Panc1 (cell line): ENCODE results near the gene NTM. TPM values are rescaled to one million over a fixed set of nuclear protein-coding genes. Genes with fewer than 3 reads are reported as not detected.

ENCODE experiments used
- ATAC-seq: fragments of 200-7000 bp; cut with Tn5 transposase; 2 replicates; pipeline ENCODE4 v1.9.1; 2020; ENCODE audit warnings: mild to moderate bottlenecking, moderate library complexity
- BruUV-seq: library from RNA; stranded (reverse); fragments of 400-500 nt; replicated peaks from 2 replicates; lab custom pipeline; 2021; lab: Mats Ljungman, UMichigan
- CTCF ChIA-PET: fragments of 300-600 bp; sonication (Branson Sonifier 250); formaldehyde crosslinking; loops from one replicate; lab custom pipeline; 2022; ENCODE audit warnings: antibody characterized with exemption; lab: Charles Lee
- POLR2A ChIA-PET: fragments of 300-600 bp; sonication (Branson Sonifier 250); formaldehyde crosslinking; loops from one replicate; lab custom pipeline; 2022; ENCODE audit warnings: antibody characterized with exemption; lab: Charles Lee
- DNase-seq: peaks from one replicate; pipeline ENCODE4 v3.0.0-alpha.2; 2010; ENCODE audit warnings: low read depth, low spot score
- H3K27ac ChIP-seq: 2 replicates; pipeline ENCODE4 v1.5.1; 2011; ENCODE audit warnings: mild to moderate bottlenecking, low read length, inconsistent platforms
- H3K27me3 ChIP-seq: fragments of 200-500 bp; sonication (Bioruptor generic); 2 replicates; pipeline ENCODE4 v1.6.0; 2014; ENCODE audit warnings: low read length, inconsistent platforms; ENCODE audit not compliant: control insufficient read depth, insufficient read depth
- H3K36me3 ChIP-seq: fragments of 200-500 bp; sonication (Bioruptor generic); 2 replicates; pipeline ENCODE4 v1.5.1; 2014; ENCODE audit warnings: inconsistent platforms, mild to moderate bottlenecking, low read length, moderate library complexity; ENCODE audit not compliant: control insufficient read depth, insufficient read depth
- H3K4me1 ChIP-seq: 2 replicates; pipeline ENCODE4 v1.5.1; 2011; ENCODE audit warnings: inconsistent platforms, mild to moderate bottlenecking, low read length, moderate library complexity; ENCODE audit not compliant: control insufficient read depth, insufficient read depth
- H3K4me3 ChIP-seq, 2 experiments: 2 replicates each; pipeline ENCODE4 v1.5.1; 2011 to 2012; ENCODE audit warnings: low read depth in 2 of 2, low read length in 2 of 2, mild to moderate bottlenecking in 2 of 2, inconsistent platforms in 1 of 2, moderate library complexity in 1 of 2
- H3K9me3 ChIP-seq: fragments of 200-500 bp; sonication (Bioruptor generic); 2 replicates; pipeline ENCODE4 v1.5.1; 2014; ENCODE audit warnings: low read depth, mild to moderate bottlenecking, inconsistent platforms, low read length, moderate library complexity; ENCODE audit not compliant: control insufficient read depth, insufficient read depth
- POLR2AphosphoS5 ChIP-seq: IDR thresholded peaks from 2 replicates; pipeline ENCODE4 v1.6.1; 2012; ENCODE audit warnings: mild to moderate bottlenecking, low read depth, low read length, moderate library complexity
- SIN3A ChIP-seq: IDR thresholded peaks from 2 replicates; pipeline ENCODE4 v1.6.1; 2012; ENCODE audit warnings: low read depth, mild to moderate bottlenecking, low read length, moderate library complexity, borderline replicate concordance; ENCODE audit not compliant: insufficient read depth
- TCF7L2 ChIP-seq: IDR thresholded peaks from 2 replicates; pipeline ENCODE4 v1.6.1; 2011; ENCODE audit warnings: mild to moderate bottlenecking, low read depth, low read length, inconsistent platforms
- in situ Hi-C: cut with HindIII; loops from 2 replicates; pipeline ENCODE4 v1.10.0; 2016; ENCODE audit warnings: low sequenced_read_pairs, low pct_unique_long_range_greater_than_20kb
- intact Hi-C: fragments of 100-400 bp; cut with micrococcal nuclease; formaldehyde crosslinking; loops from one replicate; pipeline ENCODE4 v1.10.0; 2022; ENCODE audit not compliant: unreplicated experiment
- total RNA-seq: library from RNA; stranded (reverse); gene quantifications from one replicate; pipeline ENCODE4 v1.2.1, GENCODE V29; 2021; ENCODE audit not compliant: unreplicated experiment
- TF ChIP-seq, protein P1 (sequence below), 2 experiments: IDR thresholded peaks; 2 replicates each; pipeline ENCODE4 v1.6.1; 2011 to 2012; ENCODE audit warnings: low read depth in 2 of 2, control low read depth in 1 of 2, low read length in 1 of 2, mild to moderate bottlenecking in 1 of 2, moderate library complexity in 1 of 2; ENCODE audit not compliant: insufficient read depth in 1 of 2
- TF ChIP-seq, protein P2 (sequence below): fragments of 450-650 bp; IDR thresholded peaks from 2 replicates; pipeline ENCODE4 v1.5.1; 2017; ENCODE audit warnings: mild to moderate bottlenecking

The NTM gene
- total RNA-seq, 1 experiment from 2014 or later, result 0.10 TPM

DNA sequence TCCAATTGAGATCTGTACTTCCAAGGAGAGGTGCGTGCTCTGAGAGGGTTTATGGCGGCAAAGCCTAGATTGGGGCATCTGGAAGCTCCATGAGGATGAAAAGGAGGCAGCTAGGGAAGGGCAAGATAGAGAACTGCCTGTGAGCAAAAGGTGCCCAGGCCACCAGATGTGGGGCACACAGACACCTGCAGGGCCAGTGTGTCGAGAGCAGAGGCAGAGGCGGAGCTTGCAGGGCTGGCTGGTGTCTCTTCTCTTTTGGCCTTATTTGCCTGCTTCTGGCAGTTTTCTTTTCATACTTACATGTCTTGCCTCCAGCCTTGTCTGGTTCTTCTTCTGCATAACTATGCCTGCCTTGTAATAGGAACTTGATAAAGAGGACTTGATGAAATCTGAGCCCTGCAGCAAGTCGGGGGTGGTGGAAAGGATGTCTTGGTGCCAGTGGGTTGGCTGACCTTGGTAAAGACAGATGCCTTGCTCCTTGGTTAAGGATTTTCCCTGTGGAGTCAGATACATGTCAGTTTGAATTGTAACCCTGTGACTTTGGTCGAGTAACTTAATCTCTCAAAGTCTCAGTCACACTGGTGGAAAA, 680.3 kb downstream of the NTM start:
- TF ChIP-seq SIN3A, result no peak
- TF ChIP-seq TCF7L2, result no peak
- TF ChIP-seq POLR2AphosphoS5, result no peak
- TF ChIP-seq, protein P1, sequence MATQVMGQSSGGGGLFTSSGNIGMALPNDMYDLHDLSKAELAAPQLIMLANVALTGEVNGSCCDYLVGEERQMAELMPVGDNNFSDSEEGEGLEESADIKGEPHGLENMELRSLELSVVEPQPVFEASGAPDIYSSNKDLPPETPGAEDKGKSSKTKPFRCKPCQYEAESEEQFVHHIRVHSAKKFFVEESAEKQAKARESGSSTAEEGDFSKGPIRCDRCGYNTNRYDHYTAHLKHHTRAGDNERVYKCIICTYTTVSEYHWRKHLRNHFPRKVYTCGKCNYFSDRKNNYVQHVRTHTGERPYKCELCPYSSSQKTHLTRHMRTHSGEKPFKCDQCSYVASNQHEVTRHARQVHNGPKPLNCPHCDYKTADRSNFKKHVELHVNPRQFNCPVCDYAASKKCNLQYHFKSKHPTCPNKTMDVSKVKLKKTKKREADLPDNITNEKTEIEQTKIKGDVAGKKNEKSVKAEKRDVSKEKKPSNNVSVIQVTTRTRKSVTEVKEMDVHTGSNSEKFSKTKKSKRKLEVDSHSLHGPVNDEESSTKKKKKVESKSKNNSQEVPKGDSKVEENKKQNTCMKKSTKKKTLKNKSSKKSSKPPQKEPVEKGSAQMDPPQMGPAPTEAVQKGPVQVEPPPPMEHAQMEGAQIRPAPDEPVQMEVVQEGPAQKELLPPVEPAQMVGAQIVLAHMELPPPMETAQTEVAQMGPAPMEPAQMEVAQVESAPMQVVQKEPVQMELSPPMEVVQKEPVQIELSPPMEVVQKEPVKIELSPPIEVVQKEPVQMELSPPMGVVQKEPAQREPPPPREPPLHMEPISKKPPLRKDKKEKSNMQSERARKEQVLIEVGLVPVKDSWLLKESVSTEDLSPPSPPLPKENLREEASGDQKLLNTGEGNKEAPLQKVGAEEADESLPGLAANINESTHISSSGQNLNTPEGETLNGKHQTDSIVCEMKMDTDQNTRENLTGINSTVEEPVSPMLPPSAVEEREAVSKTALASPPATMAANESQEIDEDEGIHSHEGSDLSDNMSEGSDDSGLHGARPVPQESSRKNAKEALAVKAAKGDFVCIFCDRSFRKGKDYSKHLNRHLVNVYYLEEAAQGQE (IDR thresholded peaks at IDR 0.05; ENCODE audit: insufficient read depth in 1 of 2, low read depth in 2 of 2, low read length in 1 of 2), result no peak
- TF ChIP-seq, protein P2, sequence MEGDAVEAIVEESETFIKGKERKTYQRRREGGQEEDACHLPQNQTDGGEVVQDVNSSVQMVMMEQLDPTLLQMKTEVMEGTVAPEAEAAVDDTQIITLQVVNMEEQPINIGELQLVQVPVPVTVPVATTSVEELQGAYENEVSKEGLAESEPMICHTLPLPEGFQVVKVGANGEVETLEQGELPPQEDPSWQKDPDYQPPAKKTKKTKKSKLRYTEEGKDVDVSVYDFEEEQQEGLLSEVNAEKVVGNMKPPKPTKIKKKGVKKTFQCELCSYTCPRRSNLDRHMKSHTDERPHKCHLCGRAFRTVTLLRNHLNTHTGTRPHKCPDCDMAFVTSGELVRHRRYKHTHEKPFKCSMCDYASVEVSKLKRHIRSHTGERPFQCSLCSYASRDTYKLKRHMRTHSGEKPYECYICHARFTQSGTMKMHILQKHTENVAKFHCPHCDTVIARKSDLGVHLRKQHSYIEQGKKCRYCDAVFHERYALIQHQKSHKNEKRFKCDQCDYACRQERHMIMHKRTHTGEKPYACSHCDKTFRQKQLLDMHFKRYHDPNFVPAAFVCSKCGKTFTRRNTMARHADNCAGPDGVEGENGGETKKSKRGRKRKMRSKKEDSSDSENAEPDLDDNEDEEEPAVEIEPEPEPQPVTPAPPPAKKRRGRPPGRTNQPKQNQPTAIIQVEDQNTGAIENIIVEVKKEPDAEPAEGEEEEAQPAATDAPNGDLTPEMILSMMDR, result no peak
- no peak for ATAC-seq
- no TSS peak for BruUV-seq
- H3K36me3 ChIP-seq, result no peaks in the 10 kb centered on the region
- no peak for DNase-seq
- H3K27me3 ChIP-seq, result no peaks in the 10 kb centered on the region
- H3K27ac ChIP-seq, result no peak overlapping the region
- intact Hi-C loops (no loop called here), in situ Hi-C loops (no loop called here)
- H3K4me3 ChIP-seq, result no peak overlapping the region
- CTCF ChIA-PET, result no interaction called here
- POLR2A ChIA-PET, result no interaction called here
- H3K9me3 ChIP-seq, result no peaks in the 10 kb centered on the region
- no peaks in the 10 kb centered on the region for H3K4me1 ChIP-seq

DNA sequence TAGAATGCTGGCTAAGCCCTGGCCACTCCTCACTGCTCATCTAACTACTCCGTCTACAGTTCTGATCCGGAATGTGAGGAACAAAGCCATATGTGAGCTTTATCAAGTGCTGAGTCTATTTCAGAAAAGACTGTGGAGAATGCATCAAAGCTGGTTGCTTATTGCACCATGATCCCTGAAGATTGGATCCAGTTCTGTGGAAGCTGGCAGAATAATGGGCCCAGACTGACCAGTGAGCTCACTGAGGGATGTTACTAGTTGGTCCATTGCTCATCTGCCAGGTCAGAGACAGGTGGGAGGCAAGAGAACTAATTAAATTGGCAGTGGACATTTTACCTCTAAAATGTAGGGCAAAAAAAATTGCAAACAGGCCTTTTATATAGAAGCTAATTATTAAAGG, 681.3 kb downstream of the NTM start:
- no peak overlapping the region for H3K4me3 ChIP-seq

More for the DNA sequence above, 681.3 kb downstream of the NTM start:
- CTCF ChIA-PET, result no interaction called here
- no peaks in the 10 kb centered on the region for H3K9me3 ChIP-seq
- in situ Hi-C loops (no loop called here), intact Hi-C loops (no loop called here)
- TF ChIP-seq TCF7L2 (no peak), SIN3A (no peak), POLR2AphosphoS5 (no peak)
- TF ChIP-seq, protein P2, result no peak
- no peaks in the 10 kb centered on the region for H3K27me3 ChIP-seq
- no peaks in the 10 kb centered on the region for H3K4me1 ChIP-seq
- POLR2A ChIA-PET, result no interaction called here
- H3K27ac ChIP-seq, result no peak overlapping the region
- no peak for DNase-seq
- H3K36me3 ChIP-seq, result no peaks in the 10 kb centered on the region
- no TSS peak for BruUV-seq
- no peak for ATAC-seq
